ENCODE results near the gene PDHX. TPM values are rescaled to one million over a fixed set of nuclear protein-coding genes. Genes with fewer than 3 reads are reported as not detected.

The PDHX gene
- total RNA-seq, 1 experiment from 2014 or later = 59.7 TPM

- DNase-seq (ENCODE audit: low spot score) = no peak
Observed at GRCh38 chr11:34990916-34991315, 74.5 kb downstream of the PDHX start.

GRCh38 chr11:34994854-34995253, 78.4 kb downstream of the PDHX start:
- DNase-seq (ENCODE audit: low spot score) = no peak

GRCh38 chr11:34996958-34997357, 80.5 kb downstream of the PDHX start:
- DNase-seq (ENCODE audit: low spot score) = no peak

- DNase-seq (ENCODE audit: low spot score) = peak; percentile 47
Observed at GRCh38 chr11:34997952-34998528, 81.6 kb downstream of the PDHX start.

- no peak for DNase-seq (ENCODE audit: low spot score)
Observed at GRCh38 chr11:34999453-34999852, 83.0 kb downstream of the PDHX start.

- no peak for DNase-seq (ENCODE audit: low spot score)
Observed at GRCh38 chr11:35003186-35003585, 86.8 kb downstream of the PDHX start.

- DNase-seq (ENCODE audit: low spot score) = no peak
Observed at GRCh38 chr11:35003658-35004057, 87.2 kb downstream of the PDHX start.

- DNase-seq (ENCODE audit: low spot score) = no peak
Observed at GRCh38 chr11:35005141-35005780, 88.8 kb downstream of the PDHX start.

GRCh38 chr11:35006389-35007128, 90.1 kb downstream of the PDHX start:
- no peak for DNase-seq (ENCODE audit: low spot score)

GRCh38 chr11:35007277-35007676, 90.9 kb downstream of the PDHX start:
- DNase-seq (ENCODE audit: low spot score) = no peak

GRCh38 chr11:35009191-35009943, 92.9 kb downstream of the PDHX start:
- peak; percentile 97 for DNase-seq (ENCODE audit: low spot score)

- DNase-seq (ENCODE audit: low spot score) = peak; percentile 54
Observed at GRCh38 chr11:35009944-35010342, 93.5 kb downstream of the PDHX start.

GRCh38 chr11:35010654-35011053, 94.2 kb downstream of the PDHX start:
- DNase-seq (ENCODE audit: low spot score) = no peak

GRCh38 chr11:35011389-35011788, 95.0 kb downstream of the PDHX start:
- DNase-seq (ENCODE audit: low spot score) = no peak

- DNase-seq (ENCODE audit: low spot score) = no peak
Observed at GRCh38 chr11:35011944-35012343, 95.5 kb downstream of the PDHX start.

GRCh38 chr11:35012467-35013191, 96.2 kb downstream of the PDHX start:
- no peak for DNase-seq (ENCODE audit: low spot score)

GRCh38 chr11:35013514-35014233, 97.3 kb downstream of the PDHX start:
- no peak for DNase-seq (ENCODE audit: low spot score)

- DNase-seq (ENCODE audit: low spot score) = no peak
Observed at GRCh38 chr11:35014346-35014745, 97.9 kb downstream of the PDHX start.

GRCh38 chr11:35015621-35016387, 99.4 kb downstream of the PDHX start:
- no peak for DNase-seq (ENCODE audit: low spot score)

GRCh38 chr11:35016916-35017315, 100.5 kb downstream of the PDHX start:
- DNase-seq (ENCODE audit: low spot score) = no peak

Data from A172 (cell line).